ENCODE measurements around the gene PTPRJ.

DNA sequence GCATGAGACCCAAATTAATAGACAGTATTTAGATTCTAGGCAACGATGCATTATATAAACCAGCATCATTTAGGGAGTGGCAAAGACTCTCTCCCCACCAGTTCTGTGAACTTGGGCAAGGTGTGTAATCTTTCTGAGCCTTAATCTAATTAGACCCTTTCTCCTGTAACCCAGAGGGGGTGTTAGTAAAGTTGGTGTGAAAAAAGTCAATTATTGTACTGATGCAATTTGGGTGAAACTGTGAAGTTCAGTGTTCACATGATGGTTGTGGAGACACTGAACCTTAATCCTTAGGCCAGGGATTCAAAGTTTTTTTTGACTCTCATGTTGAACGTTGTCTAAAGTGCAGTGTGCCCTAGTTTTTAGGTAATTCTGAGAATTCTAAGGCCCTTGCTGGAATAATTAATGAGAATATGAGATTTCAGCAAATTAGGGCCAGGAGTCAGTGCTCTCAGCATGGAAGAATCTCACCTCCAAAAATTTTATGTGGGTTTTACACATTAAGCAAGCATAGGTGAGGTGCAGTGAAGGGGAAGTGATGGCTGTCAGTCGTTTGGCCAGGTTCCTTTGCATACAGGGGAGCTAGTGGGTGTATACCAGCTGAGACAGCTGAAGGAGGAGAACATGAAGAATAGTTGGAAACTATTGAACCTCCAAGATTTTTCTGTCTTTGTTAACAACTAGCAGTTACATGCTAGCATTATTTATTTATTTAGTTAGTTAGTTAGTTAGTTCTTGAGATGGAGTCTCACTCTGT lies 94.2 kb downstream of the PTPRJ start:
- peak; percentile 44 for TF ChIP-seq SP1 (IDR thresholded peaks at IDR 0.05)
- TF ChIP-seq TAF1 (conservative IDR thresholded peaks at IDR 0.05), result no peak
- TF ChIP-seq, protein P1, sequence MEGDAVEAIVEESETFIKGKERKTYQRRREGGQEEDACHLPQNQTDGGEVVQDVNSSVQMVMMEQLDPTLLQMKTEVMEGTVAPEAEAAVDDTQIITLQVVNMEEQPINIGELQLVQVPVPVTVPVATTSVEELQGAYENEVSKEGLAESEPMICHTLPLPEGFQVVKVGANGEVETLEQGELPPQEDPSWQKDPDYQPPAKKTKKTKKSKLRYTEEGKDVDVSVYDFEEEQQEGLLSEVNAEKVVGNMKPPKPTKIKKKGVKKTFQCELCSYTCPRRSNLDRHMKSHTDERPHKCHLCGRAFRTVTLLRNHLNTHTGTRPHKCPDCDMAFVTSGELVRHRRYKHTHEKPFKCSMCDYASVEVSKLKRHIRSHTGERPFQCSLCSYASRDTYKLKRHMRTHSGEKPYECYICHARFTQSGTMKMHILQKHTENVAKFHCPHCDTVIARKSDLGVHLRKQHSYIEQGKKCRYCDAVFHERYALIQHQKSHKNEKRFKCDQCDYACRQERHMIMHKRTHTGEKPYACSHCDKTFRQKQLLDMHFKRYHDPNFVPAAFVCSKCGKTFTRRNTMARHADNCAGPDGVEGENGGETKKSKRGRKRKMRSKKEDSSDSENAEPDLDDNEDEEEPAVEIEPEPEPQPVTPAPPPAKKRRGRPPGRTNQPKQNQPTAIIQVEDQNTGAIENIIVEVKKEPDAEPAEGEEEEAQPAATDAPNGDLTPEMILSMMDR (IDR thresholded peaks at IDR 0.05; ENCODE audit: low read depth, low read length, missing input control), result no peak
- no peak for TF ChIP-seq EGR1 (IDR thresholded peaks at IDR 0.05; ENCODE audit: low read depth in 2 of 2)
- TF ChIP-seq RXRA (IDR thresholded peaks at IDR 0.05), result peak; percentile 43 to 60
- TF ChIP-seq JUND (IDR thresholded peaks at IDR 0.05), result peak in 1 of 2 donors; percentile 17

Measured in liver (tissue), 3 donors.